Dedifferentiated amniotic fluid mesenchymal stem cell (primary cell): ENCODE data around the gene AMBRA1.

Experiments
- DNase-seq: peaks from one replicate; pipeline ENCODE4 v3.0.0-alpha.2; 2016; ENCODE audit errors: extremely low spot score

The AMBRA1 gene

DNA sequence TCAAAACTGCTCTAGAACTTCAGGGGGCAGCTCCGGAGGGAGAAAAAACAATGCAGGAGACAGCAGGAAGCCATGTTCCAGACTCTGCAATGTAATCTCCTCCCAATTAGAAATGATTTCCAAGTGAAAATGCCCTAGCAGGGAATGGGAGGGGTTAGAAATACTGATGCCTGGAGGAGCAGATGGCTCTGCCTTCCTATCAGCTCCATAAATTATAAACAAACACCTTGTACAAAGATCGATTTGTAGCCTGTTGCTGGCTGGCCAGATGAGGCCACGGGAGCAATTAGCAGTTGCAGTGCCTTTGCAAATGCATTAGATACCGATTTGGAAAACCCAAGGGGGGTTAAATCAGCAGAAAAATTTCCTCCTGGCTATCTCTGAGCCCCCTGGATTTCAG, 155.6 kb downstream of the AMBRA1 start:
- no peak for DNase-seq

DNA sequence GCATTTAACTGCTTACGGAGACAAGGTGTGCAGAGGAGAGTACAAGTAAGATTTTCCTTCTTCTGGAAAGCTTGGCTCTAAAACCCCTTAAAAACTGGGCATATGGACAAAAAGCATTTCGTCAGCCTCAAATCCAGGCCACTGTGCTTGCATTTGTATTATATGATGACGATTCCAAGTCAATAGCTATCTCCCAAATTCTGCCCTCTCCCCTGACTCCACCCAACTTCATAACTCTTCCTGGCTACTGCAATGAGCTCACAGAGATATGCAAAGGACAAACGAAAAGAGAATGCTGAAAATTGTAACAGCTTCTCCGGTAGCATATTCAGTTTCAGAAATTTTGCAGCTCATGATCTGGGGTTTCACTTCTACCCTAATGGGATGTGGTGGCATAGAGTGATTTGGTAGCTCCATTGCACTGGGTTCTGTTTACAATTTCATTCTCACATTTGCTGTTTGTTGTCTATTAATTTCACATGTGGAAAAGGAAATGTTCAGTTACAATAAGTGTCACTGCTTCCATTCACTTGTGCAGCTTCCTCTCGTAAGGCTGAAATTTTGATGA, 156.6 kb downstream of the AMBRA1 start:
- DNase-seq, result no peak

DNA sequence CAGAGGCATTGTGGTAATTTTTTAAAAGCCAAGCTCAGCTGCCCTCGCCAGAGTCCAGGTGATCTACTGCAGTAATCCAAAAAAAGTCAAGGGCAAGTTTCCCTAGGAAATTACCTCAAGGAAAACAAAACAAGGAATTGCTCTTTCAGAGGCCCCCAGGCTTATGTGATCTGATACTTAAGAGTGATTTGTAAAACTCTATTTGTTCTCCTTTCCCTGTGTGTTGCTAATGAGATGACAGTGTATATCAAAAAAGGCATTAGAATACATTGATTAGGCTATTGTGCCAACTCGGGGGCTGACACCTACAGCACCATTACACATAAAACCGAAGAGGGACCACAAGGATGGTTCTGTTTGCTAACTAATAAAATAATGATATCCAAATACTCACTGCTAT, 157.7 kb downstream of the AMBRA1 start:
- no peak for DNase-seq

DNA sequence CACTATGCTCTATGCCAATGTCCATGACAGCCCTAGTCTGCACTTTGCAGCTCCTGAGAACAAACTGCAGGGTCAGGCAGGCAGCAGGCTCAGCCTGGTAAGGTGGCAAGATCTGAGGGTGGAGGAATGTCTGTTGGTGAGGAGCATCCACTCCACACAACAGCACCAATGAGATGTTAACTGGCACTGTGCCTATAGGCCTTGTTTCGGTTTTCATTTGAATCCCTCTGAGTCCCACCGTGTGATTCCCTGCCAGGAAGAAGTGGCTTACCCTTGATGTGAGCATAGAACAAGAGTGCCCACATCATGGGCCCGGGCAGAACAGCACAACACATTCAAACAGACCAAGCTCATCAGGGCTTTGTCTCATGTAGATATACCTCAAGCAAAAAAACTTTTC, 158.1 kb downstream of the AMBRA1 start:
- no peak for DNase-seq

DNA sequence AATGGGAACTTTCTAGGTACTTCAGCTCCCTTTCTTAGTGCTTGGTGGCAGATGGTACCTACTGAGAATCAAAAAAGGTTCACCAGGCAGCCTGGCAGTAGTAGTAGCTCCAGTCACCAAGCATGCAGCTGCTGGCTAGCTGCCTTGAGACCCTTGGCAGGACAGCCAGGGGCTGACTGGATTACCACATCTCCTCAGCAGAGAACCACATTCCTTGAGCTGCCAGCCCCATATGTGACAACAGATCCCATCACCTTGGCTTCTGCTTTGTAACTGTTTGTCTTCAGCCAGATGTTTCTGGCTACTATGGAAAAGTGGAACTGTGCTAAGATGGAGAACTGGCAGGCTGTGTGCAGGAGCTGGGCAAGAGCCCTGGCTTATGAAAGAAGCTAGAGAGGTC, 162.6 kb downstream of the AMBRA1 start:
- no peak for DNase-seq

DNA sequence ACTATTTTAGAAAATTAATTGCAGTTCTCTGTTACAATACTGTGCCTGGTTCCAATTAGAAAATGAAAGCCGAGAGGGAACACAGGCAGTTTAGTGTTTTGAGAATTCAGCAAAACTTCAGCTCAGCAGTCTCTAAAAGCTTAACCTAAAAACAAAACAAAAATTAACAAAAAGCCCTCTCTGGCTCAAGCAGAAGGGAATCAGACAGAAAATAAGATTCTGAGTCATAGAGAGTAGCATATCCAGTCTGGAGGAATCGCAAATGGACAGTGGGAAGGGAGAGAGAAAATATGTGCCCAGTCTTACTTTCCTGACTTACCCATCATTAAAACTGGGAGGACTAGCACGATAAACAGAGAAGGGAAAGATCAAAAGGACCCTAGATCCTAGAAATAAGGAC, 164.1 kb downstream of the AMBRA1 start:
- no peak for DNase-seq

DNA sequence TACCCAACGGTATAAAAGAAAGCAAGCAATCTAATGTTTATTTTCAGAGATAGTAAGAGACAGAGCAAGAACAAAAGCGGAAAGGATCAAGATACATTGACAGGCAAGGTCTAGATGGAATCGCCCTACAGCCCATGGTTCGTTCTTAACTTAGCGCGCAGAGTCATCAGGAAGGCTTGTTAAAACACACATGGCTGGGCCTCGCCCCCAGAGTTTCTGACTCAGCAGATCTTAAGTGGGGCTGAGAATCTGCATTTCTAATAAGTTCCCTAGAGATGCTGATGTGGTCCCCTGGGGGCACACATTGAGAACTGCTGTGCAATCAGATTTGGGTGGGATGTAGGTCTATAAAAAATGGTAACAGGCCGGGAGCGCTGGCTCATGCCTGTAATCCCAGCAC, 166.5 kb downstream of the AMBRA1 start:
- DNase-seq, result no peak

DNA sequence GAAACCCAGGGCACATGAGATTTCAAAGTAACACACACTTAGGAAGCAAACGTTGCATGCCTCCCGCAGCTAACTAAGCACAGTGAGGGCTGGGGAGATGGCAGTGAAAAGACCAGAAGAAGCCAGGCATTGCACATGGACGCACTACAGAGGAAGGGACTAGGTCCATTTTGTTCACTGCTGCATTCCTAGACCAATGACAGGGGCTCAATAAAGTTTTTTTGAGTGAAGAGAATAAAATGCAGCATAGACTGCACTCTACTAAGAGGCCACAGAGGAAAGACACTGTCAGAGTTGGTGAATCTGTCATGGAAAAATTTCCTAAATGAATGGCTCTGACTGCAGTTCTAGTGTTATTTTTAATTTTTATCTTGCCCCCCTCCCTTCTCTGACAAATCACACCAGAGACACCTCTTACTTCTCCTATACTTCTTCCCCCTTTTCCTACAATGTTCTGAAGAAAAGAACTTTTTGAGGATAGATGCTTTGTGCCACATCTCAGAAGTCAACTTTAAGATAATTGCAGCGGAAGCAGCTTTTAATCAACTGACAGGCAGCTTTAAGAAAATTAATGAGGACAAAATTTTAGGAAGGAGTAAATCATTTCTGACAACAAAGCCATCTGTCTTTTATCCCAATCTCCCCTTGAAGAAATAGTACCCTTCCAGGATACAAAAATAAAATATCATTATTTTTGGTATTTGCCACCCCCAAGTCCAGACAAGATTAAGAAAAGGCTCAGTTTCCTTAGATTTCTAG, 167.4 kb downstream of the AMBRA1 start:
- no peak for DNase-seq

DNA sequence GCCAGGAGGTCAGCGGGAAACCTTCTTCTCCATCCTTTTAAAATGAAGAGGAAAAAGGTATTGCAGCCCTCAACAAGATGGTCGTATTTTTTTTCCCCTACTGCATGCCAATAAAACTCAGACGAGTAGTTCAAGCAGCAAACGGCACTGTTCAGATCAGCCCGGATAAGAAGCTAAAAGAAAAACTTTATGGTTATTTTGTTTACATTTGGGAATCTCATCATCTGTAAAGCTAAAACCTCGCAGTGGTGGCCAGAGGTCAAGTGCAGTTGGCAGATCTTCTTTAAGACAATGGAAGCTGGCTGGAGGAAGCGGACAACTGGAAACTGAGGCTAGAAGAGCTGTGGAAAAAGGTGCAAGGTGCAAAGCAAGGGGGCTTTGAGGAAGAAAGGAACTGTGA, 171.2 kb downstream of the AMBRA1 start:
- no peak for DNase-seq

DNA sequence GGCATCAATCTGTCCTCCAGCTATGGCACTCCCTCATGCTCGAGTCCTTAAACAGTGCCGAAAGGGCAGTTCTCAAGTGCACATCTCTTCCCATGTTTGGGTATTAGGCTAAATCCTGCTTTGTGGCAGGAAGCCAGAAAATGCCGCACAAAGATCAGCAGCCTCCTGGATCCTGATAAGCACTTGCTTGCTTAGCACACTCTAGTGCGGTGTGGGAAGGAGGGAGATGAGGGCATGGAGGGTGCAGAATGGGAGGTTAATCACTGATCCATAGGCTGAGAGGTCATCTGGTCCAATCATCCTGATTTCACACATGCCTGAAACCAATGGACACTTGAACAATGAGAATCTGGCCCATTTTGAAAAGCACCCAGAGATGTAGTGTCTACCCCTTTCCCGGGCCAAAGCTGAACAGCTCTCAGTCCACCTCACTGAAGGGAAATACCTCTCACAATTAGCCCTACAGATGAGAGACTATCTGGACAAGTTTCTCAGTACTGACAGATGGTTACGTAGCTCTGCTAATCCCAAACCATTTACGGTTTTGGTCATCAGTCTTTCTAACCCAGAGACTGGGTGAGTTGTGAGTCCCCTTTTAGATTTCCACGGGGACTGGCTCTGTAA, 172.5 kb downstream of the AMBRA1 start:
- no peak for DNase-seq

DNA sequence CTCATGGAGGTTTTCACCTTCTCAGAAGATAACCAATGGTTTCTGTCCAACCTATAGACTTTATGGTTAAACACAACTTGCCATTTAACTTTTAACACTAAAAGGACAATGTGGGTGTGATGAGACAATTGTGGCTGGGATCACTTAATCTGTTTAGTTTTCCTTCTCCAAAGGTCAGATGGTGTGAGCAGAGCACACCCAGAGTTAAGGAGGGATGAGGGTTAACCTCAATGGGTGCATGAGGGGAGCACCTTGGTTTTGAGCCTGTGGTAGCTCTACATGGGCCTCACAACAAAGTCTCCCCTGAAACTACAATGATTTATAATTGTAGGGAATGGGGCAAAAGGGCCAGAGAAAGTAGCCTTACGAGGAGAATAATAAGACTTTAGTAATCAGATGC, 173.3 kb downstream of the AMBRA1 start:
- DNase-seq, result no peak

DNA sequence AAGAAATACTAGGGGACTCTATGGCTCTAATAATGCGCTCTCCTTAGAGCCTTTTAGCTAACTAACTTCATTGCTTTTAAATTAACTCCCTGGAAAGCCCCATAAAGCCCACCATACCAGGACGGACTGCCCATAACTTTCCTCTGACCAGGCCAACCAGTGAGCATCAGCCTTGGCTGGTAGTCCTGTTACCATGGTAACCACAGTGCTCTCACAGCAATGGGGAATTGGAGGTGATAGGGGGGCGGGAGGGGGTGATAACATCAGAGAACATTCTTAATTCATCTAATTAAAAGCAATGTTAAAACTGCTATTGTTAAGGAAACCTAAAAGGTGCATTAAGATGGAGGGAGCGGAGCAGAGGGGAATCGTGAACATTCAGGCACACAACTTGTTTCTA, 175.1 kb downstream of the AMBRA1 start:
- no peak for DNase-seq

DNA sequence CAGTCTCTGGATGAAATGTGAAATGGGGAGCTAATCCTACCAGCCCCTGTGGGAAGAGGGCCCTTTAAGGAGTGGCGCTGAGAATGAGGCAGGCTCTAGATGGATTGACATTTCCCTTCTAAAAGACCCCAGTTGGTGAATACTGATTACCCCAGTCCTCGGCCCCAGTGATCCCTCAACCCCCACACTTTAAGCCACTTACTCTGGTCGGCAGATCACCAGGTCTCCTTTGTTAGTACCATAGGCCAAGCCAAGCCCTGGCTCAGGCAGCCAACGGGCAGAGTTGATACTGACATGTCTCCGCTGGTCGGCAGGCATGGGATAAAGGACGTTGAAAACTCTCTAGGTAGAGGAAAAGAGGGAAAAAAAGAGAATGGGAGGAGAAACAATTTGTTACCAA, 176.1 kb downstream of the AMBRA1 start:
- no peak for DNase-seq

DNA sequence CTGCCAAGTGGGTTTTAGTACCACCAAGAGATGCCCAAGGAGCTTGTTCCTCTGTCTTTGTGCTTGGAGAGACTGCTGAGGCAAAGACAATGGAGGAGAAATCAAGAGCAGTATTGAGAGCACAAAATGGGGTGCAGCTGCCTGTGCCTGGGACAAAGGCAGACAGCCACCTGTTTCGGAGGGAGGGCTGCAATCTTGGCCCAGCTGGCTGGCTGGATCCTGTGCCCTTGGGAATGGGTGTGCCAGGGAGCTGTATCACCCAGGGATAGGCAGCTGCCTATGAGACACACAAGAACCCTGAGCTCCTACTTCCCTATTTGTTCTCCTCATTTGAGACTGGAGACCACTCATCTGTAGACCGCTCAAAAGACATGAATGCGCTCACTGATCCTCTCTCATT, 178.9 kb downstream of the AMBRA1 start:
- no peak for DNase-seq

DNA sequence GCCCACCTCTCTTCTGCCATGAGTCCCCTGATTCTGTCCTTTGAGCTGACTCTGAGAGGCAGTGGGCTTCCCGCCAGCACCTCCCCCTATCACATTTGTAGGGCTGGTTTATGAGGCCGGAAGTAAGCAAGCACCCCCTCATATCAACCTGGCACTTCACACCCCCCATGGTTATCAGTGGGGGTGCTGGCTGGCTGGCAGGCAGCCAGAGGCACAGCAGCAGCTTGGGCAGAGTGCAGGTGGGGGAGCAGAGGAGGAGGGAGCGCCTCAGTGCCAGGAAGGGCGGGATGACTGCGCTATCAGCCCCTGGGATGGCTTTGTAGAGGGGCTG, 179.4 kb downstream of the AMBRA1 start:
- no peak for DNase-seq

DNA sequence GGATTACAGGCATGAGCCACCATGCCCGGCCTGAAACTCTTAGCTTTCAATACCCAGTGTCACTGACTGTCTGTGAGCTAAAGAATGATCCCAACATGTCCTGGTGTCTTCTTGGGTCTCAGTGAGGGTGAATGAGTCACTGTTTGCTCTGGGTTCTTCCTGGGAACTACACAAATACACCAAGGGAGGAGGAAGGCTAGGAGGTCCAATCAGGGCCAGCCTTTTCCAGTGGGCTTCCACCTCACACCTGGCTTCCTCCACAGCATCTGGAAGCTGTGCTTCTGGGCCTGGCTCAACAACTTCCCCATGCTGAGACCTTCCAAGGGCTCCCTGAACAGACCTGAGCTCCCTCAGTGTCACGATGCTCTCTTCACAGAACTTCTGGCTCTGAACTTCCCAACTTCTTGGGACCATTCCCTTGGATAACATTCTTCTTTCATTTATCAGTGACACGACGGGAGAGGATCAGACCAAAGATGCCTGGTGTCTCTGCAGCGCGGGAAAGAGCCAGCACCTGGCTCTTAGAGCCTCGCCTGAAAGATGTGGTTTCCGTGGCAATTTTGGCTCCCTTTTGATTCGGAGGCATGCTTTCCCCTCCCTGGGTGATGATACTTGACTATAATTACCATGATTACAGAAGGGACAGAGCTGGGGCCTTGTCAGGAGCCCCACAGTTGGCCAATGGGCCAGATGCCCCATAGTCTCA, 179.9 kb downstream of the AMBRA1 start:
- DNase-seq, result no peak

DNA sequence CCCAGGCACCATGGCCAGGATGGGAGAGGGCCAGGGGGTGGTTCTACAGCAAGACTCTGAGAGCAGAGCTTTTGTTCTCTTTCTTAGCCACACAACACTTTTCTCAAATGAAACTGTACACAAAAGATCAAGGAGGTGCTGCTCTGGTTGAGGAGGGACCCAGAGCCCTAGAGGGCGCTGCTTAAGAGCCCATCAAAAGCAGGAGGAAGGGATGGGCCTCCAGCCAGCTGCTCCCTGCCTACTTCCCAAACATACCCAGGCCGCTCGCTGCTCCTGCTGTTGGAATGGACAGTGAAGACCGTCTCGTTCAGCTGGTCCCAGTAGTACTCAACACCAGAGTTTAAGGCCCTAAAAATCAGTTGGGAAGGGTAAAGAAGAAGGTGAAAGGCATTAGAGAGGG, 183.8 kb downstream of the AMBRA1 start:
- no peak for DNase-seq

DNA sequence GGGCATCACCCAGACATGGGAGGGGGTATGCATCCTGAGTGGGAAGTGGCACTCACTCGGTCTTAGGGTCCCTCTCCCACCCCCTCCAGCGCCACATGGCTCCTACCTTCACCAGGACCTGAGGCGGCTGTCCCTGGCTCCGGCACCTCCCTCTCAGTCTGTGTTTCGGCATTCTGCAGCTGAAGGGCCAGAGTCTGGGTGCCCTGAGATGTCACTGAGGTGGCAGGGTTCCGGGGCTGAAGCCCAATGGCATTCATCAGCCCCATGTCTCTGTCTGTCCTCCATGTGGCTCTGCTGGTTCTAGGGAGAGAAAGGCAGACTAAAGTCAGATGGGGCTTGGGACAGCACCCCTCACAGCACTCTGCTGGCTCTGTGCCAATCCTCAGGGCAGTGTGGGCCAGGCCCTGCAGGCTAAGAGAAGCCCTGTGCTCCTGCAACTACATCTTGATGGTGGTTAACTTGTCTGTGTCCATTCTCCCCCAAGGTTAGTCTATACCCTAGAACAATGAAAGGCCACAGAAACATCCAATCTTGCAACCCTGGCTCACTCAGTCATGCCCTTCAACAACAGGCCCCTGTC, 185.3 kb downstream of the AMBRA1 start:
- DNase-seq, result no peak

DNA sequence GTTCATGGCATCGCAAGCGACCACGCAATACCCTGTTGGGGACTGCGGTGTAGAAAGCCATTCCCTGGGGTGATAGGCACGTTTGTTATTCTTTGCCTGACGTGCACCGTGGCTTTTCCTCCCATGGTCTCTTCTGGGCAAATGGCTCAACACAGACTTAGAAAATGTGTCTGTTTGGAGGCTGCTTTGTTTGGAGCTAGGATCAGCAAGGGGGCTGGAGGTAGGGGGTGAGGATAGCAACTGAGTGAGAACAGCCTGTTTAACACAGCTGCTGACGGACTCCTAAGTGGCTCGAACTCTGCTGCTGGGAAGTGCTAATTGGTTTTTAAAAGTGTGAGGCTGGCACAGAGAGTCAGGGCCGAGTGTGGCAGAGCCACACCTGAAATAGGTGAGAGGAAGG, 186.2 kb downstream of the AMBRA1 start:
- DNase-seq, result no peak

DNA sequence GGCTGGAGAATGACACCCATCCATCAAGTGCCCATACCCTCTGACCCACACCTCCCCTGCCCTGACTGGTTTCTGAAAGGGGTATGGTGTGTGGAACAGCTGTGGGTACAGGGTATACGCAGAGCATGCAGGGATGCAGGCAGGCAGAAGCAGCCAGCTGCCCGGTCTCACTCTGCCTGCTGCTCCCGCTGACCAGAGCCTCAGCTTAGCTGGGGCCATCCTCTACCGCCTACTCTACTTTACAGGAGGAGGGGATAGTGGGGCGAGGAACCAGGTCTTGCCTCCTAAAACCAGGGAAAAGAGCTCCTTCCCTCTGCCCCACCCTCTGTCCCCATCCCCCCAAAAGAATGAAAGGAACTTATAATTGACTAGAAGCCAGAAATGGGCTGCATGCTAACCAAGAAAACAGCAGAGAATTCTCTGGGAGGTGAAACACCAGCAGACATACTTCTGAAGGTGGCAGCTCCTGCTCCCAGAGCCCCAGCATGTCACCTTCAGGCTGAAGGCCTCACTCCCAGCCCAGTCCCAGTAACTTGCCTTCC, 189.3 kb downstream of the AMBRA1 start:
- DNase-seq, result no peak

DNA sequence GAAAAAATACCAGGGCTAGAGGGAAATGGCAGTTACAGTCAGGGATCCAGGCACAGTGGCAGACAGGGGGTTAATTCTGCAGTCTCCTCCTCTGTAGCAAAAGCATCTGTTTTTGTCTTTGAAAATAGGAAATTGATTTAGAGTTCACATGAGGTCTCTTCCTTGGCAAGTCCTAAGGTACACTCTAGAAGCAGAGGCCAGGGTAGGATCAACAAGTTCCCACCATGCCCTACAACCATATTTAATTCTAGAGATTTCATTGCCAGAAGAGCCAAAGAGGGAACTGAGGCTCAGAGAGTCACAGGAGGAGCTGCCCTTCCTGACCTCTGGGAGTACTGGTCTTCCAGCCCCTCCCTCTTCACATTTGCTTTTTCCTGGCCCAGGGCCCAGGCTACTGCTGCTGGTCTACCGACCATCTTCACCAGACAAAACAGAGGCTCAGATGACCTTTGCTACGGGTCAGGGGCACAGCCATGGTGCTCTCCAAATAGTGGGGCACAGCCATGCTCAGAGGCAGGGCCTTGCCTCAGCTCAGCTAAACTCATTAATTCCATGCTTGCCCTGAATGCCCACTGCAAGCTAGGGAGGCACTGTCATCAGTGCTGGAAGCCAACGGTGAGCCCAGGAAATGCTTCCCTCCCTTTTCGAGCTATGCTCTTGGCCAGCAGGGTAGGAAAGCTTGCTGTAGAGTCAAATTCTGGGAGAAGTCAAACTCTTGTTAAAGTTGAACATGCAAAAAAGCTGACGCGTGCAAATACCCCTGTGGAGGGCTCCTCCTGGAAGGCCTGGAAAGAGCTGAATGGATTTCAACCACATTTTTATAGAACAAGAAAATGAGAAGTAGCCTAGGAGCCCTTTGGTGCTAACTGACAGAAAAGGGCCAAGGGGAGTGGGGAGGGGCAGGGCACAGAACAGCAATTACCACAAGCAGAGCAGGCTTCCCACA, 190.6 kb downstream of the AMBRA1 start:
- DNase-seq, result no peak
